NCI-H748 (cell line): ENCODE data around the gene CEP85L.

Experiments
- DNase-seq: peaks from one replicate; lab custom pipeline; 2025; ENCODE audit not compliant: unreplicated experiment; lab: John Stamatoyannopoulos, UW

Gene CEP85L

DNA sequence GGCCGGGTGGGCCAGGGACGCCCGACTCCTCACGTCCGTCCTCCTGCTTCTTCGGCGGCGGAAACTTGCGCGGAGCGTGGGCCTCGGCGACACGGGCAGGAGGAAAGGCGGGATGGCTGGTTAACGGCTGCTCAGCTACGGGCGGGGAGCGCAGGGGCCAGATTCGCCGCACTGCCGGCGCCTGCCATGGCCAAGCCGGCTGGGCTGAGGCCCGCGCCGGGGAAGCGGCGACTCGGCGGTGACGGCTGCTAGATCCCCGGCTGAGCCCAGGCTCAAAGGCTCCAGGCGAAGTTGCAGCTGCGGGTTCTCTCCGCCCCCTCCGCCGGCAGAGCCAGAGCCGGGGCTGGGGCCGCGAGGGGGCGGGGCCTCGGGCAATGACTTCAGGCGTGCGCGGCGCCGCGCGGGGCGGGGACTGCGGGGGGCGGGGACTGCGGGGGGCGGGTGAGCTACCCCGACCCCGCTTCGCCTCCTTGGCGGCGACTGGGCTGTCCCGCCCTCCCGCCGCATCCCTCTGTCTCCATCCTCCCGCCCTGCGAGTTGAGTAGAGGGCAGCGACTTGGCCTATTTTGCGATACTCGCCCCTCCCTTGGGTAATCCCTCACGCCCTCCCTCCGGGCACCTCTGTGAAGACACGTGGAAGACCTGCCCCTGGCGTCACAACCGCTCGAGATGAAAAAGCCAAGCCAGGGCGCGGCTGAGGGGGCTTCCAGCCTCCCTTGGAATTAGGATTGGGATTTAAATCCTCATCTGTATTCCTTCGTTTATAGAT is at the start of gene CEP85L:
TSS of gene CEP85L (minus strand) at position 310 of the 769 bp plus-strand sequence. CDS start 322 bp downstream, outside the sequence.
- DNase-seq = peak; percentile 94

DNA sequence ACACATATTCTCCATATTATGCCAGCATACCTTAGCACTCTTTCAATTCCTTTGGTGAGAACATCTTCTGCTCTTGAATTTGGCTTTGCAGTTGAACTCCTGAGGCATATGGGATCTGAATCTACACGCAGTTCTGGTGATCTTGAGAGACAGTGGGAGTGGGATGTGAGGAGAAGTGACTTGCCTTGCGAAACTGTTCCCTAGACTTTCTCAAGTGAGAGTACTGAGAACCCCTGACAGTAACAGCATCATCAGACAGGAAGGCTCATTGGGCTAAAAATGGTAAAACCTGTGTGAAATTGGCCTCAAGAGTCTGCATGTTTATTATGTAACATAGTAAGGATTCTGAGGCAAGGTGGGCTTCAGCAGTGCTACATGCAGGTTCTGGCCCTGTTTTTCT is 49.1 kb upstream of the CEP85L start:
- DNase-seq = no peak

DNA sequence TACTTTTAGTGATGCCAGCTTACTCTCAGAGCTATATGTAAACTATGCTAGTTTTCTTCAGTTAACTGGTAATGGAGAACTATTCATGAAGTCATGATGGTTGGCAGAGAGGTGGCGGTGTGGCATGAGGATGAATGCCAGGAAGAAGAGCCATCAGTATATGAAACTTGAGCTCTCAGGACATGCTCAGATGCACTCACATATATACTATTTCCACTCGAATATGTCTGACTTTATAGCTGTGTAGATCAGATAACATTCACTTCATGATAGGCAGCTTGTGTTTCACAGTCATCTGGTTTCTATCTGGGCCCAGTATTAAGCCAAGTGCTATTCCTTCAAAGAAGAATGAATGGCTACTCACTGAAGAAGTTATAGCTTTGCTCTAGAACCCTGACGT is 46.2 kb upstream of the CEP85L start:
- DNase-seq = no peak

DNA sequence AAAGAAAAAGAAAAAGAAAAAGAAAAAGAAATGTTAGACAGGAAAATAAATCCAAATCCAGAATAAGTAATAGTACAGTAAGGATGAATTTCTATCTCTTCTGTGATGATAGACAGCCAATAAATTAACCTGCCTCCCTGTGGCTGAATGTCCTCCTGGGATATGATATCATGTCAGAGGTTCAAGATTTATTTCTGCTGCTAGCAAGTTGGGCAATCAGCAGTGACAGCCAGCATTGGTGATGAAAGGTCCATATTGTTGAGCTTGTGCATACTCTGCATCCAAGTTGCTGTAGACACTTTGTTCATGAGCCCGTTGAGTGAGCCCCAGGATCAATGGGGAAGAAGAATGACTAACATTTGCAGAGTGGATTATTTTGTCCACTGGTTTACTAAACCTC is 44.9 kb upstream of the CEP85L start:
- DNase-seq = no peak

DNA sequence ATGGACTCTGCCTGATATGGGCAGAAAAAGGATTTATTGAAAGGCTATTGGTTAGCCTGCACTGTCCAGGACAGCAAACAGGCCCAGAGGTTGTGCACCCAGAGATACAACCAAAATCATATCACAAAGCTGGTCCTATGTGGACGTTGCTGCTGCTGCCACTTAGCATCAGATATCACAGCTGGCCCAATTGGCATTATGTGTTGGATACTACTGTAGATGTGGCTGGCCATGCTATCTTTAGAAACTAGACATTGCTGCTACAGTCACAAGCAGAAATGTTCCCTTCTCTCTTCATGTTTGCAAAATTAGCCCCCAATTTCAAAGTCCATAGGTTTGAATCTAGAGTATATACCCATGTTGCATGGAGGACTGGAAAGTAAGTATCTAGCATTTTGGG is 42.2 kb upstream of the CEP85L start:
- no peak for DNase-seq

DNA sequence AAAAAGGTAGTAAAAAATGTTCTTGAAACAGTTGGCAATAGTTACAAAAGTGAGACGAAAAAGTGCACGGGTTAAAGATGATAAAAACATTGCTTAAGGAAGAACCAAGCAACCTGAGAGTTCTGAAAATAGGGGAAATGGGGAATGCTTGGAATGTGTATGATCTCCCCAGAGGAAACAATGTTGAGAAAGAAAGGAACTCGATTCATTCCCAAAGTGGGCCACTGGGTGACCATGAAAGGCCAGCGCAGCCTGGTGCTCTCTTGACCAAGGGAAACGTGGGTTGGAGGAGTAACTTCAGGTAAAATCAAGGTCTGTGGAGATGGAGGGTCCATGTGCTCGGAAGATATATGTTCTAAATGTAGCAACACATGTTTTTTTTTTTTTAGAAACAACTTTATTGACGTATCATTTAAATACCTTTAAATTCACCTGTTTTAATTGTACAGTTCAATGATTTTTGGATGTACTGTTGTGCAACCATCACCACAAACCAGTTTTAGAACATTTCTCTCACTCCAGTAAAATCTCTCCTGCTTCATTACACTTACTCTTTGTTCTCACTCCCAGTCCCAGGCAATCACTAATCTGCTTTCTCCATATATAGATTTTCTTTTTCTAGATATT is 34.5 kb upstream of the CEP85L start:
- DNase-seq = no peak

DNA sequence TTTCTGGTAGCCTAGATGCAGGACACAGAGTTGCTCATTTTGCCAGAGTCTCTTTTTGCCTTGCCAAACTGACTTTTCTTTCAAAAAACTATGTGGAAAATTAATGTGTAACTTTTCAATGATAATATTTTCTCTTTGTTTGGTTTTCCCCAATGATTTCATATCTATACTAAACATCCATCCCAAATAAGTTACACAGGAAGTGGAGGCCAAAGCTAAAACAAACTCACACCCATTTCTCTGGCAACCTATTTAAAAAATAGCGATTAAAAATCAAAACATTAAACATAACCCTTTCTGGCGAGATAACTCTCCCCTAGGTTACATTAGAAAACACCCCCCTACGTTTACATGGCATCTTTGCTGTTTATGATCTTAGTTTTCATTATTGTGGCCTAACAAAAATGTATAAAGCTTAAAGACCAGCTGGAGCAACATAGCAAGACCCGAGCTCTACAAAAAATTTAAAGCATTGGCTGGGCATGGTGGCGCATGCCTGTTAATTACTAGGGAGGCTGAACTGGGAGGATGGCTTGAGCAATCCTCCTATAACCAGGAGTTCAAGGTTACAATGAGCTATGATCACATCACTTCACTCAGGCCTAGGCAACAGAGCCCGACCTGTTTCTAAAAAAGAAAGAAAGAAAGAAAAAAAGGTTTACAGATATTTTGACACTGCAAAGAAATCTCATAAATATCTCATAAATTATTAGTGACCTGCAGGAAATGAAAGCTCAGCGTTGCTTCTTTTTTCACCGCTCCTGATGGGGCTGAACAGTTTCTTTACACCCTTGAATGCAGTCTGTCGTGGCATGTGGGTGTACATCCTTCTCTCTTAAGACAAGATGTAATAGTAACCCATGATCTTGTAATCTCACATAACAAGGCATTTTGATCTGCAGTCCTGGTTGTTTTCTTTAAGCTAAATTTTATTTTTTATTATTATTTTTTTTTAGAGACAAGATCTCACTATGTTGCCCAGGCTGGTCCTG is 32.8 kb upstream of the CEP85L start:
- DNase-seq = no peak

DNA sequence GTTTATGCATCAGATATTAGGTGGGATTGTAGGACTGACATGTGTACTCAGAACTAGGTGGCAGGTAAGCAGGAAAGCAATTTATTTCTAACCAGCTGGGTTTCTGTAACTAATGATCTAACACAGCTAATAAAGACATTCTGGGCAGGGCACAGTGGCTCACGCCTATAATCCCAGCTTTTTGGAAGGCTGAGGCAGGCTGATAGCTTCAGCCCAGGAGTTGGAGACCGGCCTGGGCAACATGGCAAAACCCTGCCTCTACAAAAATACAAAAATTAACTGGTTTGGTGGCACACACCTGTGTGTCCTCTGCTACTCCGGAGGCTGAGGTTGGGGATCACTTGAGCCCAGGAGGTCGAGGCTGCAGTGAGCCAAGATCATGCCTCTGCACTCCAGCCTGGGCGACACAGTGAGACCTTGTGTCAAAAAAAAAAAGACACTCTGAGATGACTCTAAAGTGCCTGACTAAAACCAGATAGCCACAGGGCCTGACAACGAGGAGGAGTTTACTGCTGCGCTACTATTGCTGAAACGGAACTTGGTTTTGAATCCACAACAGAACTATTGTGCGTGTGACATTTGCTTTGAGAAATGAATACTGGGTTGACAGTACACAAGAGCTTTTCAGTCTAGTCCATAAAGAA is 29.2 kb upstream of the CEP85L start:
- DNase-seq = no peak

DNA sequence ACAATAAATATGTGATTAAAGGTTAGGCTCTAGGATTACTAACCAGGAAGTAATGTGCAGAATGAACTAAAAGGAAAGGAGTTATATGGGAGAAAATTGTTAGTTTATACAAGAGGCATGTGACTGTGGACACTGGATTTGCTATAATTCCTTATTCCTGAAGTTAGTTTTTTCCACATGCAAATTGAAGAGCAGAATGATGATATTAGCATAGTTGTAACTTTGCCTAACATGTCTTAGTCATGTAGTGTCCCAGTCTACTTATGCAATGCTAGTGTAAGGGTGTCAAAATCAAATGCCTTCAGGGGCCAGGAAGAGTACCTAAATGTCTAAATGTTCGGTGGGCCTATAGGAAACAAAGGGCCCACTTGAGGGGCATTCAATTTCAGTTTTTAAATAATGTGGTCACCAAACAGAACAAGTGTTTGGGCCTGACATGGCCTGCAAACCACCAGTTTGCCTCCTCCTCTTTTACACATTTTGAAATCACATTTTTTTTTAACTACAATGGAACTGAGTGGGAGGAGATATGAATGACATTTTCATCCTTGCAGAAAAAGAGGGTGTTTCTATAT is 28.0 kb upstream of the CEP85L start:
- no peak for DNase-seq

DNA sequence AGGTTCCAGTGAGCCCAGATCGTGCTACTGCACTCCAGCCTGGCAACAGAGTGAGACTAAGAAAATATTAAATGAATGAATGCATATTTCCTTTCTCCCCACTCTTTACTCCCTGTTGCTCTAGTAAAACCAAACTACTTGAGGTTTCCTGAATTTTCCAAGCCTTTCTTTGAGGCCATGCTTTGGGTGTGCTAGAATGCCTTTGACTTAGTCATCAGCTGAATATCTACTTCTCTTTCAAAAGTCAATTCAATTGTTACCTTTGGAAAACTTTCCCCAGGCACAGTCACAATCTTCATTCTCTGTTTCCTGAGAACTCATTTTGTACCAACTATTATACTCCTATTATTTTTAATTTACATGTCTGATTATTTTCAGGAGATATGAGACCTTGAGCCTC is 27.5 kb upstream of the CEP85L start:
- no peak for DNase-seq

DNA sequence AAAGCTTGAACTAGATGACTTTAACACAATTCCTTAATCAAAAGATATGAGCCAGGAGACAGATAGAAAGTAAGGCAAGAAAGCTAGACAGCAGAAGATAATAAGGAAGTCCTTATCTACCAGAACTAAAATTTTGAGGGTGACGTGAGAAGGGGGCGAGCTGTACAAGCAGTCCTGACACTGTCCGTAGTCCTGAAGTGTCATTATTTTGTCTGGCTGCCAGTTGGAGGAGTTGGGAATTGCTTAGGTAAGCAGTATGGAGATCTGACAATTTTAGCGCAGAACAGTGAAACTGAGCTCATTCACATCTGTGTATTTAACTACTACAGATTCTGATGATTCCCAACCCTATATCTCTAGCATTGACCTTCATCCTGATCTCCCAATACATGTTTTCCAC is 25.8 kb upstream of the CEP85L start:
- no peak for DNase-seq

DNA sequence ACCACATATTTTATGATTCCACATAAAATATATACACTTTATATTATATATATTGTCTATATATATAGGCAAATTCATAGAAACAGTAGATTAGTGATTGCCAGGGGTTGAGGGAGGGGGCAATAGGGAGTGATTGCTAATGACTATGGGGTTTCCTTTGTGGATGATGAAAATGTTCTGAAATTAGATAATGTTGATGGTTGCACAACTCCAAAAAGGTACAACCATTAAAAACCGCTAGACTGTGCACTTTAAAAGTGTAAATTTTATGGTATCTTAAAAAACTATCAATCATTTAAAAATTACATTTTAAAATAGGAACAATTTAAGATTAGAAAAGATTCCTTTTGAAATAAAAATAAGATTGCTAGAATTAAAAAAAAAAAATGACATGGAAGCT is 23.8 kb upstream of the CEP85L start:
- DNase-seq = no peak

DNA sequence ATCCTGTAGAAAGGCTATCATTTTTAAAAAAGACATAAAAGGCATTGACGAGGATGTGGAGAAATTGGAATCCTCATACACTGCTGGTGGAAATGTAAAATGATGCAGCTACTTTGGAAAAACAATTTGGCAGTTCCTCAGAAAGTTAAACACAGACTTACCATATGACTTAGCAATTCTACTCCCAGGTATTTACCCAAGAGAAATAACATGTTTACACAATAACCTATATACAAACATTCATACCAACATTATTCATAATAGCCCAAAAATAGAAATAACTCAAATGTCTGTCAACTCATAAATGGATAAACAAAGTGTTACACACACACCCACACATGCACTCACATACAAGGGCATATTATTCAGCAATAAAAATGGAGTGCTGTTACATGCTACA is 23.4 kb upstream of the CEP85L start:
- DNase-seq = no peak

DNA sequence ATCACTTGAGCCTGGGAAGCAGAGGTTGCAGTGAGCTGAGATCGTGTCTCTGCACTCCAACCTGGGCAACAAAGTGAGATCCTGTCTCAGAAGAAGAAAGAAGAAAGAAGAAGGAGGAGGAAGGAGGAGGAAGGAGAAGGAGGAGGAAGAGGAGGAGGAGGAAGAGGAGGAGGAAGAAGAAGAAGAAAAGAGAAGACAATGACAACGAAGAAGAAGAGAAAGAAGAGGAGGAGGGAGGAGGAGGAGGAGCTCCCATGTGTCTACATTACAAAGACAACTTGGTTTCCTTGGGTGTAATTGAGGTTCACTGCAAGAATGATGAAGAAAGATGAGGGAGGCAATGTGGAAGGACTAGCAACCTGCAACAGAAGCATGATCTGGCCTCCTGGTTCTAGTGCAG is 21.3 kb upstream of the CEP85L start:
- no peak for DNase-seq

DNA sequence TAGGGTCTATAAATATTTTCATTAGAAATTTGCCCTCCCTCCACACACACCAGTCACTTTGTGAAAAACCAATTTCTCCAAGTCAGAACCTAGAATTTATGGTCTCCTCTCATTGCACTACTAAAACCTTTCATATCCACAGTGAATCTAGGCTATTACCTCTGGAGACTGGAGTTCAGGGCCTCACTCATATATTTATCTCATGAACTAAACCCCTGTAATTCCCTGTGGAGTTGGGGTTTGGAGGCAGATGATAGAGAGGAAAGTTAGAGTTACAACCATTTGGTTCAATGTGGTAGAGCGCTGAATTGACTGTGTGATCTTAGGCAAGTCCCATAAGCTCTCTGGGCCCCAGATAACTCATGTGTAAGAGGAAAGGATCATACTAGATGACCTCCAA is 18.2 kb upstream of the CEP85L start:
- DNase-seq = no peak

DNA sequence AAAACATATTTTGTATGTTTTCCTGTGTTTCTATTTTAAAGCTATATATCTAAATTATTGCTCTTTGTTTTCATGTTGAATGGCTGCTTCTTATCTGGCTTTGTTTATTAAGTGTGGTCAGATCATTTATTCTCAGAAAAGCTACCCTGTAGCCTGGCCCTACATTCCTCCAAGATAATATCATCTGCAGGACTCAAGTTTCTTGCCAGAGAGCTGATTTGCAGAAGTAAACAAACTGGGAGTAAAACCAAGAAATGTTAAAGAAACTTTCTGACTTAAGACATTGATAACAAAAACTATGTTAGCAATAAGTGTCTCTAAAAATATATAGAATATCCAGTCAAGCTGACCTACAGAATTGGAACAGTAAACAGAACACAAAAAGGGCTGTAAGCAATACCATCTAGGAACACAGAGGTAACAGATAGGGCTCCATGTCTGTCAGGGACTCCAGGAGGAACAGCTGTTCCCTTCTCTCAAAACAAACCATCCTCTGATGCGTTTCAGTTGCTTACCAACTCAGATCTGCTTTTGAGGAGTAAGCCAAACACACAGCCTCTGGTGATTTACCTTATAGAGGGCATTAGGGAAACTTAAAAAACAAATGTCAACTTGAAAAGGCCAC is 17.5 kb upstream of the CEP85L start:
- DNase-seq = no peak

DNA sequence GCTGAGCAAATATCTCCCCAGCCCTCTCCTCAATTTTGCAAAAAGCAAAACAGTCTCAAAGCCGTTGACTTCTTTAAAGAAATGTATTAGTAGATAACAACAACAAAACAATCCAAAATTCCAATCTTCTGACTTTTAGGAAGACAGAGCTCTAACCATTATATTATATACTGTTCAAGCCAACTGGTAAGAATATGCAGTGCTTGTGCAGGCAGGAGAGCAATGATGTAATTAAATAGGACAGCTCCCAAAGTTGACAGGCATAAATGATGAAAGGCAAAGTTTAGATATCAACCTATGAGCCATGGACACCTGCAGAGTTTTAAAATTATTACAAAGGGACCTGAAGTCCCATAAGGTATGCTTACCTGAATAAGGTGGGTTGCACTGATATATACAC is 16.6 kb upstream of the CEP85L start:
- no peak for DNase-seq

DNA sequence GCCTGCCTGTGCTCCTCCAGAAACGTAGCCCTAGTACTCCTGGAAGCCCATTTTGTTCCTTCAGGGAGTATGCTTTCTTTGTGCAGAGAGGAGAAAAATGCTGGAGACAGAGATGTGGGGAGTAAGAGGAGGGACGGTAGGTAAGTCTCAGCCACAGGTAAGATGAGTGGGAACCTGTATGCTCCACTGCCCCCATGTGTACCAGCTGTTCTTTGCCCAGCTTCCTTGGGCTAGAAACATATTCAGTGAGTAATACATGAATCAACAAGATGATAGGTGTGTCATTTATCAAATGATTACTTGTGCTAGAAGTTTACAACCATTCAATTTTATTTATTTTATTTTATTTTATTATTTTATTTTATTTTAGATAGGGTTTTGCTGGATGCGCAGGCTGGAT is 13.6 kb upstream of the CEP85L start:
- no peak for DNase-seq

DNA sequence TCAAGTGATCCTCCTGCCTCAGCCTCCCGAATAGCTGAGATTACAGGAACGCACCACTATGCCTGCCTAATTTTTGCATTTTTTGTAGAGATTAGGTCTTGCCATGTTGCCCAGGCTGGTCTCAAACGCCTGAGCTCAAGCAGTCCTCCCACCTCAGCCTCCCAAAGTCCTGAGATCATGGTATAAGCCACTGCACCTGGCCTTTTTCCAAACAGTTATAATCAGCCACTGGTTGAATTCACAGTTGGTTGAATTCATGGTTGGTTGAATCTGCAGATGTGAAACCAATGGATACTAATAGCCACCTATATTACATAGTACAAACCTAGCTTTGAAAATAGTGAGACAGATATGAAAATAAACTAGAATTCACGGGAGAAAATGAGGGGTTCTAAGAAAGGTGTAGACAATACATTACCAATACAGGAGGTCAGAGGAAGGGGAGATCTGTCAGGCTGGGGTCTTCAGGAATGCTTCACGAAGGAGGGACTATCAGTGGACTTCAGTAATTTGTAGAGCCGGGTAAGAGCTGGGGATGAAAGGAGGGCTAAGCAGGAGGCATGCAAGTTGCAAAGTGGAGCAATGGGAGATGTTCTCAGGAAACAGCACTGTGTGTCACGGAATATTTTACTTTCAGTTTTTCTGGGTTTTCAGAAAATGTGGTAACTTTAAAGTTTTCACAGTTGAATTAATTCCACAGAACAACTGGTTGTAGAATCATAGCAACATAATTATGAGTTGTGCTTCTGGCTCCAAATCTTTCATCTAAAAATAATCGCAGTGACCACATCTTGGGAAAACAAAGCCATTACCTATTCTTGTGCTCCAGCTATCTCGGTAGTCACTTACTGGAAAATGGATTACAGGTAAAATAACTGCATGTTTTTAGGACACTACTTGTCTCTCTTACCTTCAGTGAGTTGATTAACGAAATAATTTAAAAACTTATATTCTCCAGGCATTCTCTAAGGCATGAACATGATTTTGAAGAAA is 12.9 kb upstream of the CEP85L start:
- DNase-seq = no peak
